ENCODE data around the gene ARHGAP23. TPM values are rescaled to one million over a fixed set of nuclear protein-coding genes. Genes with fewer than 3 reads are reported as not detected.
"Not testable (repeated sequence)": the region's sequence is repeated elsewhere in the genome, so short reads cannot be mapped to it uniquely, and the experiment has no call there.

Gene ARHGAP23
- total RNA-seq, 1 donor from 2014 or later, result 25.6 TPM

- H3K4me3 ChIP-seq (ENCODE audit: low read length in 3 of 3); H3K27me3 ChIP-seq (ENCODE audit: control insufficient read depth in 3 of 3, insufficient read depth in 3 of 3, low read length in 3 of 3); H3K4me1 ChIP-seq (ENCODE audit: control insufficient read depth in 3 of 3, insufficient read depth in 3 of 3, low read length in 3 of 3); H3K9me3 ChIP-seq (ENCODE audit: control insufficient read depth in 3 of 3, low read length in 3 of 3); H3K9ac ChIP-seq (ENCODE audit: low read depth in 1 of 3, low read length in 3 of 3); H3K27ac ChIP-seq (ENCODE audit: low read depth, low read length): not testable (repeated sequence)
- H3K36me3 ChIP-seq (ENCODE audit: control insufficient read depth in 3 of 3, insufficient read depth in 3 of 3, low read length in 3 of 3), result peaks cover 28 to 36% (median 30%) of the 10 kb centered on the region in 3 donors
Measured at GRCh38 chr17:38494152-38494551, 65.9 kb downstream of the ARHGAP23 start.

GRCh38 chr17:38497656-38498055 lies 69.4 kb downstream of the ARHGAP23 start:
- H3K27me3 ChIP-seq (ENCODE audit: control insufficient read depth in 3 of 3, insufficient read depth in 3 of 3, low read length in 3 of 3); H3K9me3 ChIP-seq (ENCODE audit: control insufficient read depth in 3 of 3, low read length in 3 of 3); H3K4me3 ChIP-seq (ENCODE audit: low read length in 3 of 3); H3K27ac ChIP-seq (ENCODE audit: low read depth, low read length); H3K9ac ChIP-seq (ENCODE audit: low read depth in 1 of 3, low read length in 3 of 3); H3K4me1 ChIP-seq (ENCODE audit: control insufficient read depth in 3 of 3, insufficient read depth in 3 of 3, low read length in 3 of 3): not testable (repeated sequence)
- peaks cover 21 to 26% (median 25%) of the 10 kb centered on the region in 3 donors for H3K36me3 ChIP-seq (ENCODE audit: control insufficient read depth in 3 of 3, insufficient read depth in 3 of 3, low read length in 3 of 3)

GRCh38 chr17:38498353-38498752 lies 70.1 kb downstream of the ARHGAP23 start:
- Histone ChIP-seq H3K27me3 (ENCODE audit: control insufficient read depth in 3 of 3, insufficient read depth in 3 of 3, low read length in 3 of 3) (no peaks in the 10 kb centered on the region), H3K9me3 (ENCODE audit: control insufficient read depth in 3 of 3, low read length in 3 of 3) (no peaks in the 10 kb centered on the region), H3K9ac (ENCODE audit: low read depth in 1 of 3, low read length in 3 of 3) (no peak overlapping the region), H3K36me3 (ENCODE audit: control insufficient read depth in 3 of 3, insufficient read depth in 3 of 3, low read length in 3 of 3) (peaks cover 21 to 27% (median 27%) of the 10 kb centered on the region in 3 donors), H3K4me1 (ENCODE audit: control insufficient read depth in 3 of 3, insufficient read depth in 3 of 3, low read length in 3 of 3) (no peaks in the 10 kb centered on the region), H3K27ac (ENCODE audit: low read depth, low read length) (no peak overlapping the region), H3K4me3 (ENCODE audit: low read length in 3 of 3) (no peak overlapping the region)

GRCh38 chr17:38499230-38499629 lies 71.0 kb downstream of the ARHGAP23 start:
- not testable (repeated sequence) for H3K27ac ChIP-seq (ENCODE audit: low read depth, low read length); H3K4me1 ChIP-seq (ENCODE audit: control insufficient read depth in 3 of 3, insufficient read depth in 3 of 3, low read length in 3 of 3); H3K9me3 ChIP-seq (ENCODE audit: control insufficient read depth in 3 of 3, low read length in 3 of 3); H3K27me3 ChIP-seq (ENCODE audit: control insufficient read depth in 3 of 3, insufficient read depth in 3 of 3, low read length in 3 of 3); H3K9ac ChIP-seq (ENCODE audit: low read depth in 1 of 3, low read length in 3 of 3); H3K4me3 ChIP-seq (ENCODE audit: low read length in 3 of 3)
- H3K36me3 ChIP-seq (ENCODE audit: control insufficient read depth in 3 of 3, insufficient read depth in 3 of 3, low read length in 3 of 3), result peaks cover 12 to 21% (median 20%) of the 10 kb centered on the region in 3 donors

GRCh38 chr17:38501718-38502117 lies 73.5 kb downstream of the ARHGAP23 start:
- H3K4me3 ChIP-seq (ENCODE audit: low read length in 3 of 3); H3K9me3 ChIP-seq (ENCODE audit: control insufficient read depth in 3 of 3, low read length in 3 of 3); H3K27ac ChIP-seq (ENCODE audit: low read depth, low read length); H3K9ac ChIP-seq (ENCODE audit: low read depth in 1 of 3, low read length in 3 of 3); H3K4me1 ChIP-seq (ENCODE audit: control insufficient read depth in 3 of 3, insufficient read depth in 3 of 3, low read length in 3 of 3): not testable (repeated sequence)
- peaks cover 23 to 31% (median 30%) of the 10 kb centered on the region in 3 donors for H3K36me3 ChIP-seq (ENCODE audit: control insufficient read depth in 3 of 3, insufficient read depth in 3 of 3, low read length in 3 of 3)
- peaks cover 0 to 11% (median 0%) of the 10 kb centered on the region in 3 donors for H3K27me3 ChIP-seq (ENCODE audit: control insufficient read depth in 3 of 3, insufficient read depth in 3 of 3, low read length in 3 of 3)

GRCh38 chr17:38503286-38503913 lies 75.1 kb downstream of the ARHGAP23 start:
- not testable (repeated sequence) for H3K9ac ChIP-seq (ENCODE audit: low read depth in 1 of 3, low read length in 3 of 3); H3K27ac ChIP-seq (ENCODE audit: low read depth, low read length); H3K9me3 ChIP-seq (ENCODE audit: control insufficient read depth in 3 of 3, low read length in 3 of 3); H3K4me3 ChIP-seq (ENCODE audit: low read length in 3 of 3); H3K4me1 ChIP-seq (ENCODE audit: control insufficient read depth in 3 of 3, insufficient read depth in 3 of 3, low read length in 3 of 3)
- Histone ChIP-seq H3K27me3 (ENCODE audit: control insufficient read depth in 3 of 3, insufficient read depth in 3 of 3, low read length in 3 of 3) (peaks cover 0 to 20% (median 4%) of the 10 kb centered on the region in 3 donors), H3K36me3 (ENCODE audit: control insufficient read depth in 3 of 3, insufficient read depth in 3 of 3, low read length in 3 of 3) (peaks cover 30% of the 10 kb centered on the region in 3 donors)

- Histone ChIP-seq H3K4me3 (ENCODE audit: low read length in 3 of 3) (no peak overlapping the region), H3K36me3 (ENCODE audit: control insufficient read depth in 3 of 3, insufficient read depth in 3 of 3, low read length in 3 of 3) (peaks cover 27 to 30% (median 28%) of the 10 kb centered on the region in 3 donors), H3K4me1 (ENCODE audit: control insufficient read depth in 3 of 3, insufficient read depth in 3 of 3, low read length in 3 of 3) (no peaks in the 10 kb centered on the region), H3K27ac (ENCODE audit: low read depth, low read length) (no peak overlapping the region), H3K27me3 (ENCODE audit: control insufficient read depth in 3 of 3, insufficient read depth in 3 of 3, low read length in 3 of 3) (peaks cover 0 to 20% (median 6%) of the 10 kb centered on the region in 3 donors), H3K9me3 (ENCODE audit: control insufficient read depth in 3 of 3, low read length in 3 of 3) (no peaks in the 10 kb centered on the region), H3K9ac (ENCODE audit: low read depth in 1 of 3, low read length in 3 of 3) (no peak overlapping the region)
Measured at GRCh38 chr17:38504216-38504615, 76.0 kb downstream of the ARHGAP23 start.

GRCh38 chr17:38507436-38507835 lies 79.2 kb downstream of the ARHGAP23 start:
- Histone ChIP-seq H3K4me1 (ENCODE audit: control insufficient read depth in 3 of 3, insufficient read depth in 3 of 3, low read length in 3 of 3) (peaks cover 0 to 5% (median 0%) of the 10 kb centered on the region in 3 donors), H3K36me3 (ENCODE audit: control insufficient read depth in 3 of 3, insufficient read depth in 3 of 3, low read length in 3 of 3) (peaks cover 22 to 26% (median 23%) of the 10 kb centered on the region in 3 donors), H3K4me3 (ENCODE audit: low read length in 3 of 3) (no peak overlapping the region), H3K9ac (ENCODE audit: low read depth in 1 of 3, low read length in 3 of 3) (peak overlapping the region in 1 of 3 donors; percentile 27), H3K27ac (ENCODE audit: low read depth, low read length) (no peak overlapping the region), H3K9me3 (ENCODE audit: control insufficient read depth in 3 of 3, low read length in 3 of 3) (no peaks in the 10 kb centered on the region), H3K27me3 (ENCODE audit: control insufficient read depth in 3 of 3, insufficient read depth in 3 of 3, low read length in 3 of 3) (peaks cover 0 to 23% (median 16%) of the 10 kb centered on the region in 3 donors)

GRCh38 chr17:38507921-38508569 lies 79.8 kb downstream of the ARHGAP23 start:
- H3K4me1 ChIP-seq (ENCODE audit: control insufficient read depth in 3 of 3, insufficient read depth in 3 of 3, low read length in 3 of 3), result peaks cover 0 to 5% (median 0%) of the 10 kb centered on the region in 3 donors

GRCh38 chr17:38508570-38508950 lies 80.3 kb downstream of the ARHGAP23 start:
- H3K4me3 ChIP-seq (ENCODE audit: low read length in 3 of 3), result no peak overlapping the region
- no peaks in the 10 kb centered on the region for H3K9me3 ChIP-seq (ENCODE audit: control insufficient read depth in 3 of 3, low read length in 3 of 3)
- H3K36me3 ChIP-seq (ENCODE audit: control insufficient read depth in 3 of 3, insufficient read depth in 3 of 3, low read length in 3 of 3), result peaks cover 16 to 23% (median 20%) of the 10 kb centered on the region in 3 donors
- no peak overlapping the region for H3K9ac ChIP-seq (ENCODE audit: low read depth in 1 of 3, low read length in 3 of 3)
- H3K27me3 ChIP-seq (ENCODE audit: control insufficient read depth in 3 of 3, insufficient read depth in 3 of 3, low read length in 3 of 3), result peaks cover 0 to 24% (median 16%) of the 10 kb centered on the region in 3 donors
- peaks cover 0 to 5% (median 0%) of the 10 kb centered on the region in 3 donors for H3K4me1 ChIP-seq (ENCODE audit: control insufficient read depth in 3 of 3, insufficient read depth in 3 of 3, low read length in 3 of 3)
- no peak overlapping the region for H3K27ac ChIP-seq (ENCODE audit: low read depth, low read length)

More at GRCh38 chr17:38507921-38508569, 79.8 kb downstream of the ARHGAP23 start:
- H3K4me3 ChIP-seq (ENCODE audit: low read length in 3 of 3), result no peak overlapping the region
- no peak overlapping the region for H3K27ac ChIP-seq (ENCODE audit: low read depth, low read length)
- H3K9ac ChIP-seq (ENCODE audit: low read depth in 1 of 3, low read length in 3 of 3), result peak overlapping the region in 1 of 3 donors; percentile 27
- no peaks in the 10 kb centered on the region for H3K9me3 ChIP-seq (ENCODE audit: control insufficient read depth in 3 of 3, low read length in 3 of 3)
- peaks cover 20 to 24% (median 23%) of the 10 kb centered on the region in 3 donors for H3K36me3 ChIP-seq (ENCODE audit: control insufficient read depth in 3 of 3, insufficient read depth in 3 of 3, low read length in 3 of 3)
- peaks cover 0 to 23% (median 16%) of the 10 kb centered on the region in 3 donors for H3K27me3 ChIP-seq (ENCODE audit: control insufficient read depth in 3 of 3, insufficient read depth in 3 of 3, low read length in 3 of 3)
